Measurements from ENCODE around the gene TMPRSS2.

- TF ChIP-seq TEAD1 (CRISPR knock-in tag; IDR thresholded peaks at IDR 0.05) (no peak), CTCF (IDR thresholded peaks at IDR 0.05 in 2 of 3, conservative IDR thresholded peaks at IDR 0.05 in 1 of 3; ENCODE audit: insufficient read depth in 2 of 3, low read depth in 1 of 3, low read length in 3 of 3) (no peak), TCF15 (CRISPR knock-in tag; IDR thresholded peaks at IDR 0.05) (no peak), RFX7 (CRISPR knock-in tag; IDR thresholded peaks at IDR 0.05) (no peak)
- TF ChIP-seq, protein P1, sequence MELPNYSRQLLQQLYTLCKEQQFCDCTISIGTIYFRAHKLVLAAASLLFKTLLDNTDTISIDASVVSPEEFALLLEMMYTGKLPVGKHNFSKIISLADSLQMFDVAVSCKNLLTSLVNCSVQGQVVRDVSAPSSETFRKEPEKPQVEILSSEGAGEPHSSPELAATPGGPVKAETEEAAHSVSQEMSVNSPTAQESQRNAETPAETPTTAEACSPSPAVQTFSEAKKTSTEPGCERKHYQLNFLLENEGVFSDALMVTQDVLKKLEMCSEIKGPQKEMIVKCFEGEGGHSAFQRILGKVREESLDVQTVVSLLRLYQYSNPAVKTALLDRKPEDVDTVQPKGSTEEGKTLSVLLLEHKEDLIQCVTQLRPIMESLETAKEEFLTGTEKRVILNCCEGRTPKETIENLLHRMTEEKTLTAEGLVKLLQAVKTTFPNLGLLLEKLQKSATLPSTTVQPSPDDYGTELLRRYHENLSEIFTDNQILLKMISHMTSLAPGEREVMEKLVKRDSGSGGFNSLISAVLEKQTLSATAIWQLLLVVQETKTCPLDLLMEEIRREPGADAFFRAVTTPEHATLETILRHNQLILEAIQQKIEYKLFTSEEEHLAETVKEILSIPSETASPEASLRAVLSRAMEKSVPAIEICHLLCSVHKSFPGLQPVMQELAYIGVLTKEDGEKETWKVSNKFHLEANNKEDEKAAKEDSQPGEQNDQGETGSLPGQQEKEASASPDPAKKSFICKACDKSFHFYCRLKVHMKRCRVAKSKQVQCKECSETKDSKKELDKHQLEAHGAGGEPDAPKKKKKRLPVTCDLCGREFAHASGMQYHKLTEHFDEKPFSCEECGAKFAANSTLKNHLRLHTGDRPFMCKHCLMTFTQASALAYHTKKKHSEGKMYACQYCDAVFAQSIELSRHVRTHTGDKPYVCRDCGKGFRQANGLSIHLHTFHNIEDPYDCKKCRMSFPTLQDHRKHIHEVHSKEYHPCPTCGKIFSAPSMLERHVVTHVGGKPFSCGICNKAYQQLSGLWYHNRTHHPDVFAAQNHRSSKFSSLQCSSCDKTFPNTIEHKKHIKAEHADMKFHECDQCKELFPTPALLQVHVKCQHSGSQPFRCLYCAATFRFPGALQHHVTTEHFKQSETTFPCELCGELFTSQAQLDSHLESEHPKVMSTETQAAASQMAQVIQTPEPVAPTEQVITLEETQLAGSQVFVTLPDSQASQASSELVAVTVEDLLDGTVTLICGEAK (IDR thresholded peaks at IDR 0.05): no peak
- TF ChIP-seq, protein P1 (CRISPR knock-in tag; IDR thresholded peaks at IDR 0.05): no peak
These were observed 49.4 kb downstream of the TMPRSS2 start for GRCh38 chr21:41458559-41458958.
